ENCODE results near the gene GET4.

GET4 gene

GRCh38 chr7:881441-882234 lies 5.3 kb downstream of the GET4 start:
- no peak overlapping the region for H3K4me2 ChIP-seq (ENCODE audit: low read length)
- H3K27ac ChIP-seq (ENCODE audit: low read length): no peak overlapping the region
- H3K9me3 ChIP-seq (ENCODE audit: insufficient read depth, low read length): no peaks in the 10 kb centered on the region
- no peak overlapping the region for H3K4me3 ChIP-seq (ENCODE audit: low read length)
- TF ChIP-seq CTCF (IDR thresholded peaks at IDR 0.05; ENCODE audit: low read depth, low read length): no peak
- TF ChIP-seq EZH2phosphoT487 (IDR thresholded peaks at IDR 0.05; ENCODE audit: low read depth): no peak
- peaks cover 20% of the 10 kb centered on the region for H4K20me1 ChIP-seq (ENCODE audit: insufficient read depth, low read length)
- H3K36me3 ChIP-seq (replicated peaks; ENCODE audit: low read depth, low read length): peaks cover 2% of the 10 kb centered on the region
- H3K9ac ChIP-seq (ENCODE audit: low read length): no peak overlapping the region
- H2AFZ ChIP-seq (ENCODE audit: low read depth, low read length): no peak overlapping the region
- peaks cover 95% of the 10 kb centered on the region for H3K79me2 ChIP-seq (ENCODE audit: low read length)
- H3K27me3 ChIP-seq (ENCODE audit: low read depth, low read length): no peaks in the 10 kb centered on the region
- H3K4me1 ChIP-seq (ENCODE audit: low read length): peaks cover 4% of the 10 kb centered on the region

GRCh38 chr7:882336-883035 lies 6.1 kb downstream of the GET4 start:
- peaks cover 4% of the 10 kb centered on the region for H3K4me1 ChIP-seq (ENCODE audit: low read length)
- peaks cover 2% of the 10 kb centered on the region for H3K36me3 ChIP-seq (replicated peaks; ENCODE audit: low read depth, low read length)
- H3K9ac ChIP-seq (ENCODE audit: low read length): no peak overlapping the region

GRCh38 chr7:883055-884021 lies 7.0 kb downstream of the GET4 start:
- no peak overlapping the region for H3K4me2 ChIP-seq (ENCODE audit: low read length)
- H3K4me1 ChIP-seq (ENCODE audit: low read length): no peaks in the 10 kb centered on the region; the same call in 1 of the 2 replicates
- H3K9me3 ChIP-seq (ENCODE audit: insufficient read depth, low read length): no peaks in the 10 kb centered on the region
- H3K79me2 ChIP-seq (ENCODE audit: low read length): peaks cover 80% of the 10 kb centered on the region
- peaks cover 16% of the 10 kb centered on the region for H4K20me1 ChIP-seq (ENCODE audit: insufficient read depth, low read length)
- H3K27ac ChIP-seq (ENCODE audit: low read length): no peak overlapping the region
- TF ChIP-seq CTCF (IDR thresholded peaks at IDR 0.05; ENCODE audit: low read depth, low read length) (no peak), EZH2phosphoT487 (IDR thresholded peaks at IDR 0.05; ENCODE audit: low read depth) (no peak)
- H3K27me3 ChIP-seq (ENCODE audit: low read depth, low read length): no peaks in the 10 kb centered on the region
- no peak overlapping the region for H3K4me3 ChIP-seq (ENCODE audit: low read length)
- H2AFZ ChIP-seq (ENCODE audit: low read depth, low read length): no peak overlapping the region
- peaks cover 9% of the 10 kb centered on the region for H3K36me3 ChIP-seq (replicated peaks; ENCODE audit: low read depth, low read length)
- H3K9ac ChIP-seq (ENCODE audit: low read length): no peak overlapping the region

More at GRCh38 chr7:882336-883035, 6.1 kb downstream of the GET4 start:
- Histone ChIP-seq H3K4me2 (ENCODE audit: low read length) (no peak overlapping the region), H3K79me2 (ENCODE audit: low read length) (peaks cover 88% of the 10 kb centered on the region), H3K27me3 (ENCODE audit: low read depth, low read length) (no peaks in the 10 kb centered on the region), H3K4me3 (ENCODE audit: low read length) (no peak overlapping the region), H3K27ac (ENCODE audit: low read length) (no peak overlapping the region), H3K9me3 (ENCODE audit: insufficient read depth, low read length) (no peaks in the 10 kb centered on the region), H4K20me1 (ENCODE audit: insufficient read depth, low read length) (peaks cover 20% of the 10 kb centered on the region), H2AFZ (ENCODE audit: low read depth, low read length) (no peak overlapping the region)
- TF ChIP-seq CTCF (IDR thresholded peaks at IDR 0.05; ENCODE audit: low read depth, low read length): no peak
- no peak for TF ChIP-seq EZH2phosphoT487 (IDR thresholded peaks at IDR 0.05; ENCODE audit: low read depth)
